NCI-H526 (cell line): Measurements from ENCODE around the gene FES.
A peak's percentile ranks its signal among the peaks of the same experiment; 100 is the strongest.
"Not testable (repeated sequence)": the region's sequence is repeated elsewhere in the genome, so short reads cannot be mapped to it uniquely, and the experiment has no call there.

Experiments
- DNase-seq, 2 experiments: peaks; one replicate each; lab custom pipeline; 2025; lab: John Stamatoyannopoulos, UW

FES gene

DNA sequence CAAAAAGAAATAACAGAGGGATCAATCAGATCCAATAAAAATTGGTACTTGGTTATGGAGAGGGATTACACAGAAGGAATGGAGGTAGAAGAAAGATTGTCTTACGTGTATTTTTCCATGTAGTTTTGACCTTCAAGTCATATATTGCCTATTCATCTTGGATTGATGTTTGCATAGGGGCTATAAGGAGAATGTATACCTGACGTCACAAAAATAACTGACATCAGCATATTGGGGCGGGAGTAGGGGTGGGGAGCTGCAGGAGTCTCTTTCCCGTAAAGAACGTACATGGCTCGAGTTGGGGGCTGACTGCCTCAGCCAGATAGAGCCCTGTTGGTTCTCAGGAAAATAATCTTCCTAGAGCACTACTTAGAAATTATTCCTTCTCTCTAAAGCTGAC is 21.8 kb upstream of the FES start:
- DNase-seq = no peak

DNA sequence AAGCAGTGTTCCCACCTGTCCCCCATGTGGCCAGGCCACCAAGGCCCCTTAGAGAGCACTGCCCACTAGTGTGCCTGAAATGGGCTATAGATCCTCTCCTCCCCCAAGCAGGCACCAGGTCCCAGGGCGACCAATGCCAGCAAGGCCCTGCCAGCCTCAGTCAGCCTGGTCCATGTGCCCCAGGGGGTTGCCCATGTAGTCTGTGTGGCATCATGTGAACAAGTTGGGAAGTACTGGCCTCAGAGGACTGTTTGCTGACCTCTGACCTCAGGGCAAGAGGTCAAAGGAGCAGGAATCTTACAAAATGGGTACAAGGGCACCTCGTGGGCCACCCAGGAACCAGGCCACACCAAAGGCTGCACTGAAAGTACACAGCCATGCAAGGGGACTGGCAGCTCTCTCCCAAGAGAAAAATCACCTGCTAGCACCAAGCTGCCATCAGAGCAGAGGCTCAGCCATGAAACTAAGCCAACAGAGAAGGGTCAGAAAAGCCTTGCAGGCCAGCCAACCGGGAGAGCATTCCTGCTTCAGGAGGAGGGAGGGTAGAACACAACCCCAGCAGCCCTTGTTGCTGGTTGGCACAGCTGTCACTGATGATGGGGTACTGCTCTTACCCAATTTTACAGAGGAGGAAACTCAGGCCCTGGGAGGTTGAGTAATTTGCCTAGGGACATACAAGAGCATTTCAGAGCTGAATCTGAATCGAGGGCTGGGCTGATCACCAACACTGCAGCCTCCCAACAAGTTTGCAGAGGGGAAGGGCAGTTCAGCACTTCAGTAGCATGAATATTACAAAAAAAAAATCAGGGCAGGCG is 21.1 kb upstream of the FES start:
- DNase-seq = peak in 1 of 2 experiments; percentile 16

DNA sequence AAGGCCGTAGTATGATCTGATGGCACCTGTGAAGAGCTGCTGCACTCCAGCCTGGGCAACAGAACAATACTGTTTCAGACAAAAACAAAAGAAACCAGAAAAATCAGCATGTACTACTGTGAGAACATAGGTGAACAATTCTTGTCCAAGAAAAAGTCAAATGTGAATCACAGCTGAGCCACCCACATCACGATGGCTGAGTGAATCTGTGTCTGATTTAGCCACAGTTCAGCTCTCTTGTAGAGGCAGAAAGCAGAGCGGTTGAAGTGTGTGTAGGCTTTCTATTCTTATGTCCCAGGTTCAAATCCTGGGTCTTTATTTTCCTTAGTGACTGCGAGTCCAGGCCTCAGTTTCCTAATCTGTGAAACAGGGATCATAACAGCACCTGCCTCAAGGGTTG is 20.3 kb upstream of the FES start:
- no peak for DNase-seq

DNA sequence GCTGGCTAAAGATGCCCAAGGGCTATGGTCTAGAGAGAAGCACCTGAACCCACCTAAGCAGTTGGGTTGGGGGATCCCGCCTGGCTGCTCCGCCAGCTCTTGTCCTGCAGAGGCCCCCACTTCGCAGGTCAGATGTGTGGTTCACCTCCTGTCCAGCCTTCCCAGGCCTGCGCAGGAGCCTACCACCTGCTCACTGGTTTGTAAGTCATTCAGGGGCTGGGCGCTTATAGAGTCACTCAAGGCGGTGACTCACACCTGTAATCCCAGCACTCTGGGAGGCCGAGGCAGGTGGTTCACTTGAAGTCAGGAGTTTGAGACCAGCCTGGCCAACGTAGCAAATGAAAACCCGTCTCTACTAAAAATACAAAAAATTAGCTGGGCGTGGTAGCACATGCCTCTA is 19.8 kb upstream of the FES start:
- no peak for DNase-seq

DNA sequence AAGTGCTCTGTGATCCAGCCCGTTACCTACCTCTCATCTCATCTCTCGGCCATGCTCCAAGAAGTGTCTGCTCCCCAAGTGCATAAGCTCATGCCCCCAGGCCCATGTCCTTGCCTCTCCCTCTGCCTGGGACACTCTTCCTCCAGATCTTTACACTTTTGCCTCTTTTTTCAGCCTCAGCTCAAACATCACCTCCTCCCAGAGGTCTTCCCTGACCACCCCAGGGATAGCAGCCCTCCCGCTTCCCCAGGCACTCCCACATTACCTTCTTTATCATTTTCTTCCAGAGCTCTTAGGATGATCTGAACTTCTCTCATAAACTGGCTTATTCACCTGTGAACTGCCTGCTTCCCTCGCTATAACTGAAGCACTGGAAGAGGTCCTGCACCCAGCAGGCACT is 18.6 kb upstream of the FES start:
- no peak for DNase-seq

DNA sequence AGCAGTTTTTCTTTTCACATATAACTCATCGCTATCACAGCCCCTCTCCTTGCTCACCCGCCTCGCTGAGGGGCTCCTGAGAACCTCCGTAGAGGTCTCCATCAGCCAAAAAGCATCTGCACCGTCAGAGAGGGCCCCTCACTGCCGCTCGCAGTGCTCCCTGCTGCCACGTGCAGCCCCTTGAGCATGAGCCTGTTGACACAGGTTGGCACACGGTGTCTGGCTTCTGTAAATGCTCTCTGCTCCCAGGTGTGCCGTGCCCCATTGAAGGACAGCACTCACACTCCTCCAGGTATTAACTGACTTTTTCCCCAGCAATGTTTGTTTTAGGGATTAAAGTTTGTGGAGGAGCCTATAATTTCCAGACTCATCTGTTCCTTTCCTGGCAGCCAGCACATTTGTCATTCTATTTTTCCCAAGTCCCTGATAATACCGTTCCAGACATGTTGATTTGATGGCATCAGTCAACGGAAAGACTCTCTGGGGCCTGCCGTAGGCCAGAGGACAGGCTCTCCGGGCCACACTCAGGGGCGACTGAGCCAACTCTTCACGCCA is 18.1 kb upstream of the FES start:
- no peak for DNase-seq

DNA sequence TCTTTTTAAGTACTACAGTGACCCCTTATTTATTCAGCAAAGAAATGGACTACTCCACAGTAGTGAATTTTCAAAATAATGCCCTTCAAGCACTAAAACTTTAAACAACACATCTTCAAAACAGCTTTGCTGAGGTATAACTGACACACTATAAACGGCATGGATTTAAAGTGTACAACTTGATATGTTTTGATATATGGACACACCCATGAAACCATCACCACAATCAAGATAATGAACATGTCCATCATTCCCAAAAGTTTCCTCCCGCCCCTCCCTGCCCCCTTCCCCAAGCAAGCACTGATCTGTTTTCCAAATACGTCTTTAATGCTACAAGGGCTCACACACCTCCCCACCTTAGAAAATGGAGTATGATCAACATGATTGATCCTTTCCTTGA is 17.5 kb upstream of the FES start:
- no peak for DNase-seq

DNA sequence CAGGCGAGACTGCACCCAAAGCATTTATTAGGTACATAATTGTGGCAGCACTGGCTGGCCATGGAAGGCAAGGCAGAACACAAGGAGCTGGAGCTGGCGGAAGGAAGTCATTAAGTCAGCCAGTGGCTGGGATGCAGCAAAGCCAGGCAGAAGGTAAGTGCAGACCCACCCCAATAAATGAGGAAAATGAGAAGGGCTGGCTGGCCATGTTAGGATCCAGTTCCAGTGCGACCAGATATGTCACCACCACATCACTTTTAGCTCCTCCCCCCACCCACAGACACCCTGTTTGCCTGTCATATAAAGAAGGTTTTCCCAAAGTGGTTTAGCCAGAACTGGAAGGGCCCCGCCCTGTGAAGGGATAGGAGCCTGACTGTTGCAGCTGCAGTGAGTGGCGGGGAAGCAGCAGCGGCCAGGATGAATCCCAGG is 16.0 kb upstream of the FES start, which contains the start of gene FURIN:
Gene FURIN, plus strand, starts transcription at position 328 of the 429 bp plus-strand sequence. CDS start 7,153 bp downstream, outside the sequence.
- DNase-seq = peak; percentile 88 to 93

DNA sequence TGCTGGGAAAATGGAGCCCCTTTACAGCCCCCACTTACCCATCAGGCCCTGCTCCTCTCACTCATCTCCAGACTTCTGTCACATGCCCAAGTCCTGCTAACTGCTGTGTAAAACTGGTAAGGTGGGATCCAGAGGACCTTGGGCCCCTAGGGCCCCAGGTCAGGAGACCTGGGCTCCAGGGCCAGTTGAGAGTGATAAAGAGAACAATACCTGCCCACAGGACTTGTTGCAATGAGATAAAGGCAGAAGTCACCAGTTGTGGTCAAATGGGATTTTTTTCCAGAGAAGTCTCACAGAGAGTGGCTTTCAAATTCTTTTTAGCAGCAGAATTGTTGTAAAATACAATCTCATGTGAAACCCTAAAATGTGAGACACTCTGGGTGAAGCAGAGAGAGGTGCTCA is 15.2 kb upstream of the FES start:
- no peak for DNase-seq

DNA sequence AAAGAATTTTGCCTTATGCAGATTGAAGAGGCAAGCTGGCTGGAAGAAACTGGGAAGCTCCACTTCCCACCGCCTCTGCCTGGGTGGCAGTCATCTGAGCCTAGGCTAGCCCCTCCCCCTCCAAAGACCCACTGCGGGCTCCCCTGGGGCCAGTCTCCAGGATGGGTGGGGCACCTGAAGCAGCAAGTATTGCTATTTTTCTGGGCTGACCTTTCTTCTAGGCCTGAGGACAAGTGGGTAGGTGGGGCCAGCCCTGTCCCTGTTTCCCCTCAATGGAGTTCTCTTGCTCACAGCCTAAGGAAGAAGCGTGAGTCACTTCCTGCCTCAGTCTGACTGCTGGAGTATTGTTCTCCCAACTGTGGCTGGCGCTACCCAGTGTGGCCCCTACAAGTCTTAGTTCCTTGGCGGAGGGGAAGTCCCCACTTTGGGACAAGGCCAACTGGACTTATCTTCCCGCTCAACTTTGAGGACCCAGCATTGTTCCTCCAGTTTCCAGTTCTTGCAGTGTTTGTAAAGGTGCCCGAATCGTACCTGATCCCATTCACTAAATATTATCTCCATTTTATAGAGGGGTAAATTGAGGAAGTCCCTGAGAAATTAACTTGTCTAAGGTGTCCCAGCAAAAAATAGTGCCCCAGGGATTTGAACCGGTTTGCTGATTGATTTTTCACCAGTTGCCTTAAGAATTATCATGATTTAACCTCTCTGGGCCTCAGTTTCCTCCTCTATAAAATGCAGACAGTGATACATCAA is 14.5 kb upstream of the FES start:
- DNase-seq = peak; percentile 71 to 91

DNA sequence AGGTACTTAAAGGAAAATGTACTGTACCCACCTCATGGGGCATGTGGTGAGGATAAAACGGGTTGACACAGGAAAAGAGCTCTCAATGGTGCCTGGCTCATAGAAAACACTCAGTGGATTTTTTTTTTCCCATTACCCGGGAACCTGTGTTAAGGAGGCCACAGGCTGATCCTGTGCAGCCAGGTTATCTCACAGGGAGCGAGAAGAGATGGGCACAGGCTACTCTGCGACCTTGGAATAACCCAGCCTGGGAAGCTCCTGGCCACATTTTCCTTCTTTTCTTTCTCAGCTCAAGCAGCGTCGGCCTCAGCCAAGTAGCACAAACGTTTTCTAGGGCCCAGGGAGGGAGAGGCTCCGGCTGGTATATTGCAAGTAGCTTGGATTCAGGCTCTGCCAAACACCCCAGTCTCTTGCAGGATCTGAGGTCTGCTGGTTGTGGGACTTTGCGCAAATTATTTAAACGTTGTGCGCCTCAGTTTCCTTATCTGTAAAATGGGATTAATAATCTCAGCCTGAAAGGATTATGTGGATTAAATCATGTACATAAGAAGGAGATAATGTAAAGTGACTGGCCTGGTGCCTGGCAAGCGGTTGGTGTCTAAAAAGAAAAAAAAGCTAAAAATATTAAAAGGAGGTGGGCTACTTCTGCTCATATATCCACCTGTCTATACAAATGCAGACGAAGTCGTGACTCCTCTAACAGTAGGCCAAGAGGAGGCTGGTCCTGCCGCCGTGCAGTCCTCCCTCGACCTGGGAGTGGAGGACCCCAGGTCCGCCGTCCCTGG is 13.8 kb upstream of the FES start:
- DNase-seq = peak in 1 of 2 experiments; percentile 72

DNA sequence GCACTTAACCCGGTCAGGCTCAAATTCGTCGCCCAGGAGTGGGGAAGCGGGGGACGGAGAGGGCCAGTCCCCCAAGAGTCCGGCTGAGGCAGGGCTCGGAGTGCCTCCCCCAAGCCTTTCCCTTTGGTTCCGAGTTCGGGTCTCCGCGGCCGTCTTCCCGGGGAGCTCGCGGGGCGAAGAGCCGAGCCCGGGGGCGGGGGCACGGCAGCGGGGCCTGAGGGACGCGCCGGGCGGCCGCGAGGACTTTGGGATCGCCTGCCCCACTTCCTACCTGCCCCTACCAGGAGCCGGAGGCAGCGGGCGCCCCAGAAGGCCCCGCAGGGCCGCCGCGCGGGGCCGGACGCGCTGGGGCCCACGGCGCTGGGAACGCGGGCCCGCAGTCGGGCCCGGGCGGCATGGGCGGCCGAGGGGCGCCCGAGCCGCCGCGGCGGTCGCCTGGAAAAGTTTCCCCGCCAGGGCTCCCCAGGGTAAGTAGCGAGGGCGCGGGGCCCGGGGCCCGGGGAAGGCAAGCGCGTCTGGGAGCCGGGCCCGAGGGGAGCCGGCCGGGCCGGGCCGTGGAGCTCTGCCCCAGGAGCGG is 13.1 kb upstream of the FES start:
- peak in 1 of 2 experiments; percentile 72 for DNase-seq

DNA sequence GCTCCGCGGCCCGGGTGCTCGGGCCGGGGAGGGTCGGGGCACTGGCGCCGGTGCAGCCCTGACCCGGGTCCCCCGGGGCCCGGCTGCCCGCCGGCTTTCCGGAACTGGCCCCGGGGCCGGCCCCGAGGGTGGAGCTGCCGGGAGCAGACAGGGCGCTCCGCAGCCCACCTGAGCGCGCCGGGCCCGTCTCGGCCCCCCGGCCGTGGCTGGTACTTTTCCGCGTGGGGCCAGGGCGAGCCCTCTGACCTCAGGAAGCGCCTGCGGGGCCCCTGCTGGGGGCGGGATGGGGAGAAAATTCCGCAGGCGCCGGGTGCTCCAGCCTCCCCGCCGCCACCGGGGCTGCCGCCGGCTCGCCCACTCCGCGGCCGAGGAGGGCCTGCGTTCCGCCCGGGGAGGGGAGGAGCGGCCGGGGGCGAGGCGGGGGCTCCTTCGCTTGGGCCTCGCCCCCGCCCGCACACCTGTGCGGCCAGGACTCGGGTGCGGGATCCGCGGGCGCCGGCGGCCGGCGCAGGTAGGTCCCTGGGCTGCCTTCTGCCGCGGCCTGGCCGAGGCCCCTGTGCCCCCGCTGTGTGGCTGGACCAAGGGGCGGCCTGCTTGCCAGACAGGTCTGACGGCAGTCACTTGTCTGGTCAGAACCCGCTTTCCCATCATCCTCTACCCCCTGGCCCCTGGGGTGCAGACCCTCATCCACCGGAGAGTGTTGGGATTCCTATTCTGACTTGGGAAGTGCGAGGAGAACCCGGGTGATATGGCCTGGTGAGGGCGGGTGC is 12.4 kb upstream of the FES start:
- peak in 1 of 2 experiments; percentile 53 for DNase-seq

DNA sequence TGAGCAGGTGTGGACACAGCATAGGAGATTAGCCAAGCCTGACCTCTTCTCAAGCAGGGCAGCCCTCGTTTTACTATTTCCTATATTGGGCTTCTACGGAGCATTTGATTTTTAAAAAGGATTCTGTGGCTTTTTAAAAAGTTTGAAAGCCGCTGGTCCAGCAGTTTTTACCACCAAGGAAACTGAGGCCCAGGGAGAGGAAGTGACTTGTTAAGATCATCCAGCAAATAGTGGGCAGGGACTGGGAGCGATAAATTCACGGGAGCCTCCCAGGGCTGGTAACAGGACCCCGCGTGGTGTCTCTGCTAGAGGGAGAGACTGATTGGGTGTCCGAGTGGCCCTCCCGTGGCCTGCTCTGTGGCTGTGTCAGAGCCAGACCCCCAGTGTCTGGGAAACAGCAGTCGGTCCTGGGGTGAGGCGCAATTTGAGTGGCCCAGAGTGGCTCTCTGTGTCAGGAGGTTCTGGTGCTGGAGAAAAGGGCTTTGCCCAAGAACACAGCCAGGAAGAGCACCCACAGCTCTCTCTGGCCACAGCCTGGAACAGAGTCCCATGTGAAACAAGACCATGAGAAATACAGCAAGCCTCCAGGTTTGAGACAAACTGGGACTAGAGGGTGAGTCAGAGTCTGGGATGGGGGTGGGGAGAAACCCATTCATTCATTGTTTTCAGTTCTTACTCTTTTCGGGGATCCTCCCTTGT is 11.7 kb upstream of the FES start:
- DNase-seq = peak in 1 of 2 experiments; percentile 66

DNA sequence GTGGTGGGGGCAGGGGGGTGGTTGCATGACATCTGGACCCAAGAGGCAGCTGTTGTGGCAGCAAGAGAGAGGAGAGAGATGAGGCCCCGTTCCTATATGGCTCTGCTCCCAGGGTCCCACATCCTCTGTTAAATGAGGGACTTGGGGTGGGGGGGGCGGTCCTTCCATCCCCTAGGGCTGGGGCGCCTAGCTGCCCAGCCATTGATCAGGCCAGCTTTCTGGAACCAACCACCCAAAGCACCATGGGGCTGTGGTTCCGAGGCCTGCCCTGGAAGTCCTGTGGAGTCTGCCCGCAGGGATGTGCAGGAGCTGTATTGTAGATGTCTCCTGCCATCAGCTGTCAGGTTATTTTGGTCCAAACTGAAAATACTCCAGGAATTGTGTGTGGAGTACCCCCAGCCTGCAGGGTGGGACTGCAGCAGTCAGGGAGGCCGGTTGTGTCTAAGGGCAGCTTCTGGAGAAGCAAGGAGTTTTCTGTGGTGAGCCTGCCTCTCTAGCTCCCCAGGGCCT is 10.8 kb upstream of the FES start:
- DNase-seq = peak in 1 of 2 experiments; percentile 55

DNA sequence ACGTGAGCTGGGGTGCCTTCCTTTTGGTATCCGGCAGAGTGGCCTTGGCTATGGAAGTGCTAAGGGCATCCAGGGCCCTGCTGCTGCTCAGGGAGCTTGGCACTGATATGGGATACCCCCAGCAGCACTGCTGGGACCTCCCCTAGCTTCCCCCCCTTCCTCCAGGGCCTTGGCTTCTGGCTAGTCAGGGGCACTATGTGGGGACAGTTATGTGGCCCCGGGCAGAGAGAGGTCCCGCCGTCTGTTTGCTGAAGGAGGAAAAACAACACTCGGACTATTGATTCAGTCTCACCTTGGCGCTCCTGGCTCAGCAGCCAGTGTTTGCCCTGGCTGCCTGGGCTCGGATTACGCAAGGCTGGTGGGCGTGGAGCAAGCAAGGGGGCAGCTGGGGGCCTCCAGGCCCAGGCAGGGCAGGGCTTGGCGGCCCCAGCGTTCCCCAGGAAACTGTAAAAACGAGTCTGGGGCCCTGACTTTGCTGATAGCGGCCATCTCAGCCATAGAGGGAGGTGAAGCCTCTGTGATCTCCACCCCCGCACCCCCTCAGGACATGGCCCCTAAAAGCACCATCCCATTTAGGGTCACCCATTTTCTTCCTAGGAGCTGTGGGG is 10.2 kb upstream of the FES start:
- peak; percentile 55 to 89 for DNase-seq

DNA sequence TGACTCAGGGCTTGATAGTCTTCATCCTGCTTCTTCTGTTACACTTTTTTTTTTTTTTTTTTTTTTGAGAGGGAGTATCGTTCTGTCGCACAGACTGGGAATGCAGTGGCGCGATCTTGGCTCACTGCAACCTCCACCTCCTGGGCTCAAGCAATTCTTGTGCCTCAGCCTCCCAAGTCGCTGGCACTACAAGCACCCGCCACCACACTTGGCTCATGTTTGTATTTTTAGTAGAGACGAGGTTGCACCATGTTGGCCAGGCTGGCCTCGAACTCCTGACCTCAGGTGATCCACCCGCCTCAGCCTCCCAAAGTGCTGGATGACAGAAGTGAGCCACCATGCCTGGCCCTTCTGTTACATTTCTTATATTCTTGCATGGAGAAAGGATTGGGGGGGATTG is 9.3 kb upstream of the FES start:
- DNase-seq = not testable (repeated sequence)

DNA sequence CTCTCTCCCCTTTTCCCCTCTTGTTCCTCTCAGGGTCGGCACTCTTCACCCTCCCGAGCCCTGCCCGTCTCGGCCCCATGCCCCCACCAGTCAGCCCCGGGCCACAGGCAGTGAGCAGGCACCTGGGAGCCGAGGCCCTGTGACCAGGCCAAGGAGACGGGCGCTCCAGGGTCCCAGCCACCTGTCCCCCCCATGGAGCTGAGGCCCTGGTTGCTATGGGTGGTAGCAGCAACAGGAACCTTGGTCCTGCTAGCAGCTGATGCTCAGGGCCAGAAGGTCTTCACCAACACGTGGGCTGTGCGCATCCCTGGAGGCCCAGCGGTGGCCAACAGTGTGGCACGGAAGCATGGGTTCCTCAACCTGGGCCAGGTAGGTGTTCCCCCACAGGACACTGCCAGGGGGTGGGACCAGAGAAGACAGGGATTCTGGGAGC is 8.7 kb upstream of the FES start:
- DNase-seq = no peak

DNA sequence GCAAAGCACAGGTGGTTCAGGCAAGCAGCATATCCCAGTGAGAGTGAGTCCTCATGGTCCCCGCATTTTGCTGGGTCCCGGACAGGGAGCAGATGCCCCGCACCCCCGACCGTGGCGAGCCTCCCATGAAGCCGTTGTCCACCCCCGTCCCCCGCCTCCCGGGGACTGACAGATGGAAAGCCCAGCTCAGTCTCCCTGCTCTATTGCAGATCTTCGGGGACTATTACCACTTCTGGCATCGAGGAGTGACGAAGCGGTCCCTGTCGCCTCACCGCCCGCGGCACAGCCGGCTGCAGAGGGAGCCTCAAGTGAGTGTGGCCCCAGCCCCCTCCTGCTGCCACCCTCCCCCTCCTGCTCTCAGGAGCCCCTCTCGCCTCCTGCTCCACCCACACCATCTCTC is 8.3 kb upstream of the FES start:
- no peak for DNase-seq
